ENCODE results near the gene HOMER3. TPM values are rescaled to one million over a fixed set of nuclear protein-coding genes. Genes with fewer than 3 reads are reported as not detected.

Gene HOMER3
- total RNA-seq, 1 experiment from 2014 or later = 20.2 TPM

DNA sequence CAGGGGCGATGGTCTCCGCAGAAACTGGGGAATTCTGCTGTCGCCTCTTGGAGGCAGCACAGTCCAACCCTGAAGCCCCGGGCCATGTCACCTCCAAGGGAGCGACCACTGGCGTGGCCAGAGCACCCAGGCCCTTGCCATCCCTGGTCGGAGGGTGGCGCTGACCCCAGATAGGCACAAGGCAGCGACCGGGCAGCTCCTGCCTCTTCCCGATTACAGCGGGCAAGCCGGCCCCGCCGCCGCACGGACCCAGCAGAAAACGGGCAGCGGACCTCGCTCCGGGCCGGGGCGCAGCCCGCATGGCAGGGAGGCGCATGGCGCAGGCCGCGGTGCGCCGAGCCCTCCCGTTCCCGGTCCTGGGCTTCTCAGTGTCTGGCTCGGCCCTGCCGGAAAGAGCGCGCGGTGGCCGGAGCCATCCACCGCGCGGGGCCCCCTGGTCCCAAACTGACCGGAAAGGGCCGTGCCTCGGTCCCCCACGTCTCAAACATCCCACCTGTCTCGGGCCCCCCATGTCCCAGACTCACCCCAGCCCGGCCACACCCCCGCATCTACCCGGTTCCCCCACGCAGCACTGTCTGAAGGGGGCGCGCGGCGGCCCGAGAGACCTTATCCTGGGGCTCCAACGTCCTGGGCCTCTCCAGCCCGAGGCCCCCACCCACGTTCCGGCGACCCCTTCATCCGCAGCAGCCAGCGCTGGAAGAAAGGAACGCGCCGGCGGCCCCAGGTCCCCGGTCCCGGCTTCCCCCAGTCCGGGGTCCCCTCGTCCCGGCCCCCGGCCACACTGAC, 45.8 kb downstream of the HOMER3 start:
- no TSS peak for BruUV-seq (replicated peaks)
- peak overlapping the region; percentile 63 for H3K4me3 Mint-ChIP-seq (ENCODE audit: low read depth, unreplicated experiment)
- peaks cover 12% of the 10 kb centered on the region for H3K36me3 Mint-ChIP-seq (ENCODE audit: insufficient read depth, unreplicated experiment)
- no peaks in the 10 kb centered on the region for H3K4me1 Mint-ChIP-seq (ENCODE audit: low read depth, unreplicated experiment)
- no peak overlapping the region for H3K27ac Mint-ChIP-seq (ENCODE audit: unreplicated experiment)
- peak; percentile 72 for DNase-seq
- CTCF ChIA-PET = interaction anchor here (1.1 to 1.2 kb wide), 3 partner anchors 20 to 92 kb away, joined by 3 to 4 read pairs (median 3); no protein-coding TSS in a partner anchor
- intact Hi-C loops (cut with micrococcal nuclease; ENCODE audit: unreplicated experiment) = loop anchor here (5.0 kb wide), 1 partner anchor 92 kb away; no protein-coding TSS in a partner anchor
- H3K27me3 Mint-ChIP-seq (ENCODE audit: unreplicated experiment) = no peaks in the 10 kb centered on the region
- TF ChIP-seq, protein P1, sequence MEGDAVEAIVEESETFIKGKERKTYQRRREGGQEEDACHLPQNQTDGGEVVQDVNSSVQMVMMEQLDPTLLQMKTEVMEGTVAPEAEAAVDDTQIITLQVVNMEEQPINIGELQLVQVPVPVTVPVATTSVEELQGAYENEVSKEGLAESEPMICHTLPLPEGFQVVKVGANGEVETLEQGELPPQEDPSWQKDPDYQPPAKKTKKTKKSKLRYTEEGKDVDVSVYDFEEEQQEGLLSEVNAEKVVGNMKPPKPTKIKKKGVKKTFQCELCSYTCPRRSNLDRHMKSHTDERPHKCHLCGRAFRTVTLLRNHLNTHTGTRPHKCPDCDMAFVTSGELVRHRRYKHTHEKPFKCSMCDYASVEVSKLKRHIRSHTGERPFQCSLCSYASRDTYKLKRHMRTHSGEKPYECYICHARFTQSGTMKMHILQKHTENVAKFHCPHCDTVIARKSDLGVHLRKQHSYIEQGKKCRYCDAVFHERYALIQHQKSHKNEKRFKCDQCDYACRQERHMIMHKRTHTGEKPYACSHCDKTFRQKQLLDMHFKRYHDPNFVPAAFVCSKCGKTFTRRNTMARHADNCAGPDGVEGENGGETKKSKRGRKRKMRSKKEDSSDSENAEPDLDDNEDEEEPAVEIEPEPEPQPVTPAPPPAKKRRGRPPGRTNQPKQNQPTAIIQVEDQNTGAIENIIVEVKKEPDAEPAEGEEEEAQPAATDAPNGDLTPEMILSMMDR (IDR thresholded peaks at IDR 0.05; ENCODE audit: unreplicated experiment) = peak; percentile 42
- H3K9me3 Mint-ChIP-seq (ENCODE audit: low read depth, unreplicated experiment) = no peaks in the 10 kb centered on the region

DNA sequence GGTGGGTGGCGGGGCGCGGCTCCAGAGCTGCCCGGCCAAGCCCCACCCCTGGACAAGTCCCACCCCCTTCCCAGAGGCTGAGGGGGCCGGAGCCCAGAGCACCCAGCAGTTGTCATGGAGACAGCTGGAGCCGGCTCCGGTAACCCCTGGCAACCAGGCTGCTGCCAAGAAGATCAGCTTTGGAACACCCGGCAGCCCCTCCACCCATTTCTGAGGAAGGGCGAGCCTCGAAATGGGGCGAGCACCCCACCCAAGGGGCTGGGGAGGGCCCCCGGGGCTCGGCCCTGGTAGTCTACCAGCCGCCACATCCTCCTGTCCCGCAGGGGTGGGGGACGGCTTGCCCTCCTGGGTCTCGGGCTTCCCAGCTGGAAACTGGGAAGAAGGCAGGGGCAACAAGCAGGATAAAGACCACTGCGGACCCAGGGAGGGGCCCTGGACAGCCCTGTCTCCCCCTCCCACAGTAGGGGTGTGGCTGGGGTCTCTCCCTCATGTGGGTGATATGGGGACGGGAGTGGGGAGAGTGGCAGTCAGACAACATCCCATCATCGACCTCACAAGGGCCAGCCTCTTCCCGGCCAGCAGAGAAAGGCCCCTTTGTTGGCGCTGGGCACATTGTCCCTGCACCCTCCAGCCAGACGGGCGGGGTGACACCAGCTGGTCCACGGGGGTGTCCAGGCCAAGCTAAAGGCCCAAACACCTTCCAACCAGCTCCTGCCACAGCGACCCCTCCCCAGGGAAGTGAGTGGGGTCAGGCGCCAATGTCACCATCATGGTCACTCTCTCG, 46.6 kb downstream of the HOMER3 start:
- H3K36me3 Mint-ChIP-seq (ENCODE audit: insufficient read depth, unreplicated experiment) = peaks cover 12% of the 10 kb centered on the region
- no peak for DNase-seq
- H3K4me1 Mint-ChIP-seq (ENCODE audit: low read depth, unreplicated experiment) = no peaks in the 10 kb centered on the region
- intact Hi-C loops (cut with micrococcal nuclease; ENCODE audit: unreplicated experiment) = loop anchor here (5.0 kb wide), 1 partner anchor 93 kb away; no protein-coding TSS in a partner anchor
- H3K27ac Mint-ChIP-seq (ENCODE audit: unreplicated experiment) = no peak overlapping the region
- TF ChIP-seq, protein P1 (IDR thresholded peaks at IDR 0.05; ENCODE audit: unreplicated experiment) = no peak
- H3K9me3 Mint-ChIP-seq (ENCODE audit: low read depth, unreplicated experiment) = no peaks in the 10 kb centered on the region
- peak overlapping the region; percentile 63 for H3K4me3 Mint-ChIP-seq (ENCODE audit: low read depth, unreplicated experiment)
- CTCF ChIA-PET = interaction anchor here (1.1 to 1.2 kb wide), 2 partner anchors 21 to 92 kb away, joined by 3 to 4 read pairs; no protein-coding TSS in a partner anchor
- no TSS peak for BruUV-seq (replicated peaks)
- H3K27me3 Mint-ChIP-seq (ENCODE audit: unreplicated experiment) = no peaks in the 10 kb centered on the region

DNA sequence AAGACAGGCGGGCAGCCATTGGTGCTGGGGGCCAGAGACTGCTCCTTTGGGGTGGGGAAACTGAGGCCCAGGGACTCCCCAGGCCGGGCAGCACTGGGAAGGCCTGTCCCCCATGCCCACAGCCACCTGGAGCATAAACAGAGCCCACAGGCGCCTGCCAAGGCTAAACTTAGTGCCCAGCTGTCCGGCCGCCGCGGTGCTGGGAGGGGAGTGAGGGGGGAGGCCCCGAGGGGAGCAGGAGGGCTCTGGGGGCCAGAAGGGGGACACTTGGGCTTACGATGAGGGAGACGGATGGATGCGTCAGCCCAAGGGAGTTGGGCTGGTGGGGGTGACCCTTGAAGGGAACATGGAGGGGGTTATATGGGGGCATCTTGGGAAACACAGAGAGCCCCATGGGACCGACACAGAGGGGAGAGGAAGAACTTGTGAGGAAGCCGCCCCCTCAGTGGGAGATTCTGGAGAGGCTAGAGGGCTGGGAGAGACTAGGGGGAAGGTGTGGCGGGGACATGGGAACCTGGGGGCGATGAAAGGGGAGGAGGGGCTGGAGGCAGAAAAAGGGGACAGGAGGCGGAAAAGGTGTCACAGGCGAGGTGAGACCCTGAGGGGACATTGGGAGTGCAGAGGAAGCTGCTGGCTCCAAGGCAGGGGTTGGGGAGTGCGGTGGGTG, 47.3 kb downstream of the HOMER3 start:
- no peak for DNase-seq
- intact Hi-C loops (cut with micrococcal nuclease; ENCODE audit: unreplicated experiment) = no loop called here
- TF ChIP-seq, protein P1 (IDR thresholded peaks at IDR 0.05; ENCODE audit: unreplicated experiment) = no peak
- Mint-ChIP-seq H3K27ac (ENCODE audit: unreplicated experiment) (no peak overlapping the region), H3K9me3 (ENCODE audit: low read depth, unreplicated experiment) (no peaks in the 10 kb centered on the region), H3K27me3 (ENCODE audit: unreplicated experiment) (no peaks in the 10 kb centered on the region), H3K4me1 (ENCODE audit: low read depth, unreplicated experiment) (no peaks in the 10 kb centered on the region), H3K4me3 (ENCODE audit: low read depth, unreplicated experiment) (no peak overlapping the region), H3K36me3 (ENCODE audit: insufficient read depth, unreplicated experiment) (peaks cover 12% of the 10 kb centered on the region)
- no TSS peak for BruUV-seq (replicated peaks)
- CTCF ChIA-PET = interaction anchor here (0.6 to 1.2 kb wide), 2 partner anchors 93 to 980 kb away, joined by 4 to 6 read pairs; no protein-coding TSS in a partner anchor
